Endothelial cell of umbilical vein (primary cell): ENCODE results near the gene FICD. TPM values are rescaled to one million over a fixed set of nuclear protein-coding genes. Genes with fewer than 3 reads are reported as not detected.

ENCODE experiments used
- BruUV-seq: library from RNA; stranded (reverse); fragments of 400-500 nt; replicated peaks from 2 replicates; lab custom pipeline; 2021; lab: Mats Ljungman, UMichigan
- CTCF ChIA-PET: fragments of 300-600, 350-600 bp; sonication (Branson Sonifier 250); formaldehyde crosslinking; loops from one replicate; lab custom pipeline; 2021; ENCODE audit warnings: antibody characterized with exemption, inconsistent platforms; lab: Charles Lee
- POLR2A ChIA-PET: fragments of 300-600, 350-600 bp; sonication (Branson Sonifier 250); formaldehyde crosslinking; loops from one replicate; lab custom pipeline; 2021; ENCODE audit warnings: antibody characterized with exemption, inconsistent platforms; lab: Charles Lee
- DNase-seq: peaks from one replicate; pipeline ENCODE4 v3.0.0-alpha.2; 2011; ENCODE audit warnings: low read depth, low spot score
- FAIRE-seq: peaks from 2 replicates; lab custom pipeline; 2011; peaks lifted over from hg19 to GRCh38; lab: Jason Lieb, UNC
- H2AFZ ChIP-seq: 2 replicates; pipeline ENCODE4 v1.6.0; 2012; ENCODE audit warnings: low read depth, low read length, control low read depth, inconsistent platforms
- H3K27ac ChIP-seq: 2 replicates; pipeline ENCODE4 v1.5.1; 2011; ENCODE audit warnings: low read depth, mild to moderate bottlenecking, control low read depth, low read length, moderate library complexity; ENCODE audit not compliant: insufficient read depth
- H3K27me3 ChIP-seq, 2 experiments: 2 replicates each; pipeline versions ENCODE4 v1.6.0 to v1.6.1; 2011; ENCODE audit warnings: low read length in 2 of 2, mixed read lengths in 1 of 2; ENCODE audit not compliant: control insufficient read depth in 2 of 2, insufficient read depth in 2 of 2
- H3K36me3 ChIP-seq, 2 experiments: 2 replicates in 1 of 2; 3 replicates in 1 of 2; pipeline ENCODE4 v1.5.1; 2011; ENCODE audit warnings: low read length in 2 of 2, mild to moderate bottlenecking in 1 of 2, moderate library complexity in 1 of 2; ENCODE audit not compliant: control insufficient read depth in 2 of 2, insufficient read depth in 2 of 2; ENCODE audit errors: extremely low read depth in 1 of 2
- H3K4me1 ChIP-seq: 3 replicates; pipeline ENCODE4 v1.5.1; 2011; ENCODE audit warnings: mild to moderate bottlenecking, low read length; ENCODE audit not compliant: control insufficient read depth, insufficient read depth; ENCODE audit errors: extremely low read depth
- H3K4me2 ChIP-seq: 2 replicates; pipeline ENCODE4 v1.6.1; 2011; ENCODE audit warnings: low read length, control low read depth, mixed read lengths; ENCODE audit not compliant: insufficient read depth
- H3K4me3 ChIP-seq, 3 experiments: fragments of 200-600 bp in 1 of 3; sonication (generic), shearing (Covaris generic) in 1 of 3; replicated peaks in 1 of 3; 2 replicates each; pipeline ENCODE4 v1.5.1; 2011 to 2016; ENCODE audit warnings: control low read depth in 3 of 3, low read length in 3 of 3, mild to moderate bottlenecking in 2 of 3, inconsistent platforms in 1 of 3, low read depth in 1 of 3, moderate library complexity in 1 of 3; ENCODE audit not compliant: insufficient read depth in 1 of 3
- H3K79me2 ChIP-seq: 2 replicates; pipeline ENCODE4 v1.6.0; 2012; ENCODE audit warnings: low read length, inconsistent platforms; ENCODE audit not compliant: control insufficient read depth, insufficient read depth
- H3K9ac ChIP-seq: replicated peaks from 2 replicates; pipeline ENCODE3; 2011; ENCODE audit warnings: low read length, control low read depth; ENCODE audit not compliant: insufficient read depth; ENCODE audit errors: extremely low read depth
- H3K9me1 ChIP-seq: replicated peaks from 3 replicates; pipeline ENCODE4 v1.6.0; 2011; ENCODE audit warnings: mild to moderate bottlenecking, low read length; ENCODE audit not compliant: control insufficient read depth, insufficient read depth; ENCODE audit errors: extremely low read depth
- H3K9me3 ChIP-seq: replicated peaks from 2 replicates; pipeline ENCODE4 v1.5.1; 2012; ENCODE audit warnings: low read length, inconsistent platforms; ENCODE audit not compliant: control insufficient read depth, insufficient read depth
- H4K20me1 ChIP-seq: replicated peaks from 2 replicates; pipeline ENCODE3; 2011; ENCODE audit warnings: mild to moderate bottlenecking, low read length; ENCODE audit not compliant: control insufficient read depth, insufficient read depth; ENCODE audit errors: extremely low read depth
- EZH2 ChIP-seq: IDR thresholded peaks from 2 replicates; pipeline ENCODE4 v1.6.1; 2012; ENCODE audit warnings: borderline replicate concordance, low read depth, mild to moderate bottlenecking, moderate library complexity, low read length, inconsistent platforms; ENCODE audit not compliant: severe bottlenecking
- FOS ChIP-seq: IDR thresholded peaks from 2 replicates; pipeline ENCODE4 v1.6.1; 2011; ENCODE audit warnings: mild to moderate bottlenecking, low read length, moderate library complexity, borderline replicate concordance; ENCODE audit not compliant: insufficient read depth
- GATA2 ChIP-seq: IDR thresholded peaks from 2 replicates; pipeline ENCODE4 v1.7.0; 2011; ENCODE audit warnings: low read depth, mild to moderate bottlenecking, moderate library complexity, mixed read lengths, low read length; ENCODE audit not compliant: insufficient read length, insufficient read depth
- JUN ChIP-seq: IDR thresholded peaks from 2 replicates; pipeline ENCODE4 v1.6.1; 2011; ENCODE audit warnings: borderline replicate concordance, low read depth; ENCODE audit not compliant: insufficient read length, insufficient read depth
- MYC ChIP-seq: IDR thresholded peaks from one replicate; pipeline ENCODE4 v1.6.1; 2011; ENCODE audit warnings: mild to moderate bottlenecking, low read depth, low read length
- POLR2A ChIP-seq: IDR thresholded peaks from 2 replicates; pipeline ENCODE4 v1.6.1; 2012; ENCODE audit warnings: low read depth, mild to moderate bottlenecking, control low read depth, low read length
- POLR2AphosphoS5 ChIP-seq: IDR thresholded peaks from 2 replicates; pipeline ENCODE4 v1.6.1; 2012; ENCODE audit warnings: low read depth, mild to moderate bottlenecking, control low read depth, low read length, moderate library complexity; ENCODE audit not compliant: insufficient read depth
- dilution Hi-C: fragments of 300-500 bp; cut with MboI; formaldehyde crosslinking; loops from one replicate; pipeline ENCODE4 v1.15.0; 2019; ENCODE audit warnings: low sequenced_read_pairs; ENCODE audit not compliant: extremely low pct_ligation_motif_present
- intact Hi-C: fragments of 100-400 bp; cut with micrococcal nuclease; formaldehyde crosslinking; loops from one replicate; pipeline ENCODE4 v1.10.0; 2022
- polyA plus RNA-seq, 4 experiments: library from polyadenylated mRNA; depleted of rRNA in 3 of 4; stranded (reverse) in 3 of 4; unstranded in 1 of 4; fragments of >200 nt; gene quantifications; 2 replicates each; pipeline versions ENCODE4 v1.2.1 to v1.2.3, GENCODE V29; 2011 to 2012; ENCODE audit warnings: missing spikeins in 1 of 4
- total RNA-seq: library from RNA; stranded (reverse); gene quantifications from 2 replicates; pipeline ENCODE4 v1.2.3, GENCODE V29; 2021
- TF ChIP-seq, protein P1 (sequence below): IDR thresholded peaks from 2 replicates; pipeline ENCODE4 v1.6.1; 2011; ENCODE audit not compliant: insufficient read depth, insufficient read length
- TF ChIP-seq, protein P2 (sequence below), 2 donors: IDR thresholded peaks; 1 replicate in 1 of 2; 2 replicates in 1 of 2; pipeline ENCODE4 v1.5.1; 2011; ENCODE audit warnings: low read length in 2 of 2, mild to moderate bottlenecking in 2 of 2, moderate library complexity in 2 of 2, control low read depth in 1 of 2, inconsistent platforms in 1 of 2, low read depth in 1 of 2; ENCODE audit not compliant: insufficient read depth in 1 of 2; ENCODE audit errors: extremely low read depth in 1 of 2

FICD gene
- total and polyA plus RNA-seq, 2 donors (not counting 3 experiments of a cell fraction or from before 2014, with no cell fraction given), result 3.9 to 6.1 TPM

DNA sequence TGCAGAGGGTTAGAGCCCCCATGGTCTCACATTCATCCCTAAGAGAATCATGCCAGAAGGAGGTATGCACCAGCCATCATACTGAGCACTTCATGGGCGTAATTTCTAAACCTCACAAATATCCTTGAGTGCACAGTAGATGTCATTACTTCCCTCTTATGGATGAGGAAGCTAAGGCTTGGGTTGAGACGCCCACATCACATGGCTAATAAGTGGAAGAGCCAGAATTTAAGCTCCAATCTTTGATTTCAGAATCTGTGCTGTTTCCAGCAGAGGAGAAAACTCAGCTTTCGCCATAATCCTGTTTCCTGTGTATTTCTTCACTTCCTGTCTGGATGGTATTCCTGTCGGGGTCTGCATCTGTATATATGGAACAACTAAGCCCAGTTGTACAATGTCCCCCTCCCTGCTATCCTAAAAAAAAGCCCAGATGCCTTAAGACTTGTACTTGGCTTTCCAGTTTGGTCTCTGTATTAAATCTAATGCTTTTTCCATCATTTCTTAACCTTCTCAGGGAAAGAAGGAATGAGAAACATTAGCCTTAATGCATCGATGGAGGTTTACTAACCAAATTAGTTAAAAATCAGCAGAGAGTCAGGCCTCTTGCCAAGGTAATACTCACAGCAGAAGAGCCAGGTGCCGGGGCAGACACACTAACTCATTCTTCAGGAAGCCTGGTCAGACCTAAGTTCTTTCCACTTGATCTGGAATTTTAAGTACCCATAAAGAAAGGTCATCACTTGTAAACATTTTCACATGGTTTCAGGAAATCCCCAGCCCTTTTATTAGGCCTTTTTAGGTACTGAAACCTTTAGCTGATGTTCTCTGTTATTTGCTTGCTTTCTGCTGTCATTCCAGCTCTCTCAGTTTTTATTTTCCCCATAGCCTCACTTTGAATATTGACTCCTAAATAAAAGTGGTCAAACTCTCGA is 52.6 kb downstream of the FICD start:
- H3K9me3 ChIP-seq, result no peaks in the 10 kb centered on the region
- POLR2A ChIA-PET, result no interaction called here
- no peaks in the 10 kb centered on the region for H4K20me1 ChIP-seq
- no peak overlapping the region for H3K9ac ChIP-seq
- no peaks in the 10 kb centered on the region for H3K9me1 ChIP-seq
- no peak overlapping the region for H3K4me2 ChIP-seq
- dilution Hi-C loops (no loop called here), intact Hi-C loops (no loop called here)
- peaks cover 4% of the 10 kb centered on the region for H3K79me2 ChIP-seq
- no TSS peak for BruUV-seq
- no peak overlapping the region for H3K27ac ChIP-seq
- CTCF ChIA-PET, result interaction anchor here (1.1 to 7.4 kb wide), 5 partner anchors 9 to 525 kb away, joined by 3 to 86 read pairs (median 6); partner anchors contain the start of gene ALKBH2
- H3K4me1 ChIP-seq, result peaks cover 22% of the 10 kb centered on the region
- no peak for TF ChIP-seq EZH2
- no peak for TF ChIP-seq FOS
- TF ChIP-seq, protein P1, sequence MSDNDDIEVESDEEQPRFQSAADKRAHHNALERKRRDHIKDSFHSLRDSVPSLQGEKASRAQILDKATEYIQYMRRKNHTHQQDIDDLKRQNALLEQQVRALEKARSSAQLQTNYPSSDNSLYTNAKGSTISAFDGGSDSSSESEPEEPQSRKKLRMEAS, result no peak
- TF ChIP-seq POLR2AphosphoS5, result no peak
- no peak for TF ChIP-seq POLR2A
- no peak for TF ChIP-seq GATA2
- TF ChIP-seq MYC, result no peak
- TF ChIP-seq, protein P2, sequence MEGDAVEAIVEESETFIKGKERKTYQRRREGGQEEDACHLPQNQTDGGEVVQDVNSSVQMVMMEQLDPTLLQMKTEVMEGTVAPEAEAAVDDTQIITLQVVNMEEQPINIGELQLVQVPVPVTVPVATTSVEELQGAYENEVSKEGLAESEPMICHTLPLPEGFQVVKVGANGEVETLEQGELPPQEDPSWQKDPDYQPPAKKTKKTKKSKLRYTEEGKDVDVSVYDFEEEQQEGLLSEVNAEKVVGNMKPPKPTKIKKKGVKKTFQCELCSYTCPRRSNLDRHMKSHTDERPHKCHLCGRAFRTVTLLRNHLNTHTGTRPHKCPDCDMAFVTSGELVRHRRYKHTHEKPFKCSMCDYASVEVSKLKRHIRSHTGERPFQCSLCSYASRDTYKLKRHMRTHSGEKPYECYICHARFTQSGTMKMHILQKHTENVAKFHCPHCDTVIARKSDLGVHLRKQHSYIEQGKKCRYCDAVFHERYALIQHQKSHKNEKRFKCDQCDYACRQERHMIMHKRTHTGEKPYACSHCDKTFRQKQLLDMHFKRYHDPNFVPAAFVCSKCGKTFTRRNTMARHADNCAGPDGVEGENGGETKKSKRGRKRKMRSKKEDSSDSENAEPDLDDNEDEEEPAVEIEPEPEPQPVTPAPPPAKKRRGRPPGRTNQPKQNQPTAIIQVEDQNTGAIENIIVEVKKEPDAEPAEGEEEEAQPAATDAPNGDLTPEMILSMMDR (IDR thresholded peaks at IDR 0.05; ENCODE audit: extremely low read depth in 1 of 2, insufficient read depth in 1 of 2, low read depth in 1 of 2, low read length in 2 of 2), result no peak
- TF ChIP-seq JUN, result no peak
- FAIRE-seq, result no peak
- H2AFZ ChIP-seq, result no peak overlapping the region
- DNase-seq, result peak; percentile 21
- no peaks in the 10 kb centered on the region for H3K27me3 ChIP-seq
- no peak overlapping the region for H3K4me3 ChIP-seq
- H3K36me3 ChIP-seq, result peaks cover 15 to 17% of the 10 kb centered on the region in 2 experiments
